ENCODE measurements around the gene TSPAN18. TPM values are rescaled to one million over a fixed set of nuclear protein-coding genes. Genes with fewer than 3 reads are reported as not detected.

The TSPAN18 gene
- total and polyA plus RNA-seq, 2 of the 4 experiments (the other 2 are of a cell fraction), result 0.36 to 1.1 TPM

DNA sequence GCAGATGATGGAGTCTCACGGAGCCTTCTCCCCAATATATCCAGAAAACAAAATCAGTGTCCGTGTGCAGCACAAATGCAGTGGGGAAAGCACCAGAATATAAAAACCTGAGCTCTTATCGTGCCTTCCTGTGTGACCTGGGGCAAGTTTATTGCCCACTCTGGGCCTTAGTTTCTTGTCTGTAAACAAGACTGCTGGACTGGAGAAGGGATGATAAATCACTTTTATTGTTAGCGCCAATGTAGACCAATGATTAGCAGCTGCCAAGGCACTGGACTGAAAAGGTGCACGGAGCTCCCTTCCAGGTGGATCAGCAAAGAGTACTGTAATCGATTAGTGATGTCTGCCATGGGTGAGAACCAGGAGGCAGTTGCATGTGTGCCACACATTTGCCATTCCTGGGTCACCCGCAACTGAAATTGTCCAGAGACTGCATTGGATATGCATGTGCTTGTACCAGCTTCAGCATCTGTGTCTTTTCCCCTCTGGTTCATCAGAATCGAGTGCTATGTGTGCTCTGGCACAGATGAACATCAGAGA lies 89.2 kb downstream of the TSPAN18 start:
- H2BK5ac ChIP-seq (ENCODE audit: low read depth, low read length, poor library complexity, severe bottlenecking), result no peak overlapping the region
- no peaks in the 10 kb centered on the region for H3K79me1 ChIP-seq (ENCODE audit: low read depth in 1 of 2, low read length in 2 of 2)
- H3K9ac ChIP-seq (ENCODE audit: low read depth, low read length), result no peak overlapping the region
- no peak overlapping the region for H3K23ac ChIP-seq (ENCODE audit: low read depth, low read length)
- peaks cover 8% of the 10 kb centered on the region for H3K27me3 ChIP-seq (ENCODE audit: control insufficient read depth, insufficient read depth, low read length)
- H3K18ac ChIP-seq (ENCODE audit: low read depth, low read length), result no peak overlapping the region
- H2AK5ac ChIP-seq (ENCODE audit: low read depth, low read length), result no peak overlapping the region
- H3K36me3 ChIP-seq (ENCODE audit: control insufficient read depth, insufficient read depth, low read length), result no peaks in the 10 kb centered on the region
- H2BK15ac ChIP-seq (ENCODE audit: low read depth, low read length), result no peak overlapping the region
- WGBS, 2 experiments (ENCODE audit: extremely low coverage in 2 of 2, insufficient read length in 1 of 2), result no CpG with 5 or more reads among the region's 8 CpGs
- H4K91ac ChIP-seq (ENCODE audit: insufficient read depth, low read depth, low read length), result no peak overlapping the region
- H4K5ac ChIP-seq (ENCODE audit: low read depth, low read length), result no peak overlapping the region
- no peak for TF ChIP-seq POLR2A (IDR thresholded peaks at IDR 0.05; ENCODE audit: low read depth, low read length)
- TF ChIP-seq CEBPB (IDR thresholded peaks at IDR 0.05; ENCODE audit: low read depth, low read length), result no peak
- TF ChIP-seq CHD1 (IDR thresholded peaks at IDR 0.05; ENCODE audit: low read depth, low read length), result no peak
- no peak for TF ChIP-seq MAZ (IDR thresholded peaks at IDR 0.05; ENCODE audit: borderline replicate concordance, low read depth, low read length)
- TF ChIP-seq, protein P1, sequence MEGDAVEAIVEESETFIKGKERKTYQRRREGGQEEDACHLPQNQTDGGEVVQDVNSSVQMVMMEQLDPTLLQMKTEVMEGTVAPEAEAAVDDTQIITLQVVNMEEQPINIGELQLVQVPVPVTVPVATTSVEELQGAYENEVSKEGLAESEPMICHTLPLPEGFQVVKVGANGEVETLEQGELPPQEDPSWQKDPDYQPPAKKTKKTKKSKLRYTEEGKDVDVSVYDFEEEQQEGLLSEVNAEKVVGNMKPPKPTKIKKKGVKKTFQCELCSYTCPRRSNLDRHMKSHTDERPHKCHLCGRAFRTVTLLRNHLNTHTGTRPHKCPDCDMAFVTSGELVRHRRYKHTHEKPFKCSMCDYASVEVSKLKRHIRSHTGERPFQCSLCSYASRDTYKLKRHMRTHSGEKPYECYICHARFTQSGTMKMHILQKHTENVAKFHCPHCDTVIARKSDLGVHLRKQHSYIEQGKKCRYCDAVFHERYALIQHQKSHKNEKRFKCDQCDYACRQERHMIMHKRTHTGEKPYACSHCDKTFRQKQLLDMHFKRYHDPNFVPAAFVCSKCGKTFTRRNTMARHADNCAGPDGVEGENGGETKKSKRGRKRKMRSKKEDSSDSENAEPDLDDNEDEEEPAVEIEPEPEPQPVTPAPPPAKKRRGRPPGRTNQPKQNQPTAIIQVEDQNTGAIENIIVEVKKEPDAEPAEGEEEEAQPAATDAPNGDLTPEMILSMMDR (conservative IDR thresholded peaks at IDR 0.05; ENCODE audit: low read depth, low read length), result no peak
- TF ChIP-seq BHLHE40 (IDR thresholded peaks at IDR 0.05; ENCODE audit: low read depth, low read length), result no peak
- no peak for TF ChIP-seq NFE2L2 (IDR thresholded peaks at IDR 0.05; ENCODE audit: low read depth, low read length)
- no peak for TF ChIP-seq MXI1 (IDR thresholded peaks at IDR 0.05; ENCODE audit: borderline replicate concordance, low read depth, low read length)
- TF ChIP-seq RAD21 (IDR thresholded peaks at IDR 0.05; ENCODE audit: low read length), result no peak
- TF ChIP-seq, protein P2, sequence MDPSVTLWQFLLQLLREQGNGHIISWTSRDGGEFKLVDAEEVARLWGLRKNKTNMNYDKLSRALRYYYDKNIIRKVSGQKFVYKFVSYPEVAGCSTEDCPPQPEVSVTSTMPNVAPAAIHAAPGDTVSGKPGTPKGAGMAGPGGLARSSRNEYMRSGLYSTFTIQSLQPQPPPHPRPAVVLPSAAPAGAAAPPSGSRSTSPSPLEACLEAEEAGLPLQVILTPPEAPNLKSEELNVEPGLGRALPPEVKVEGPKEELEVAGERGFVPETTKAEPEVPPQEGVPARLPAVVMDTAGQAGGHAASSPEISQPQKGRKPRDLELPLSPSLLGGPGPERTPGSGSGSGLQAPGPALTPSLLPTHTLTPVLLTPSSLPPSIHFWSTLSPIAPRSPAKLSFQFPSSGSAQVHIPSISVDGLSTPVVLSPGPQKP (IDR thresholded peaks at IDR 0.05; ENCODE audit: borderline replicate concordance, low read depth, low read length), result no peak
- TF ChIP-seq, protein P3, sequence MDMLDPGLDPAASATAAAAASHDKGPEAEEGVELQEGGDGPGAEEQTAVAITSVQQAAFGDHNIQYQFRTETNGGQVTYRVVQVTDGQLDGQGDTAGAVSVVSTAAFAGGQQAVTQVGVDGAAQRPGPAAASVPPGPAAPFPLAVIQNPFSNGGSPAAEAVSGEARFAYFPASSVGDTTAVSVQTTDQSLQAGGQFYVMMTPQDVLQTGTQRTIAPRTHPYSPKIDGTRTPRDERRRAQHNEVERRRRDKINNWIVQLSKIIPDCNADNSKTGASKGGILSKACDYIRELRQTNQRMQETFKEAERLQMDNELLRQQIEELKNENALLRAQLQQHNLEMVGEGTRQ (IDR thresholded peaks at IDR 0.05; ENCODE audit: low read depth, low read length), result no peak
- no peak for TF ChIP-seq MAFK (IDR thresholded peaks at IDR 0.05; ENCODE audit: low read depth, low read length)
- TF ChIP-seq RFX5 (IDR thresholded peaks at IDR 0.05; ENCODE audit: low read depth, low read length), result no peak
- no peak for TF ChIP-seq RCOR1 (IDR thresholded peaks at IDR 0.05; ENCODE audit: insufficient replicate concordance, low read length)
- no peak for TF ChIP-seq FOS (IDR thresholded peaks at IDR 0.05; ENCODE audit: low read depth, low read length)
- no peak for TF ChIP-seq SMC3 (IDR thresholded peaks at IDR 0.05; ENCODE audit: low read depth, low read length)
- H3K4ac ChIP-seq (ENCODE audit: low read depth, low read length), result no peak overlapping the region
- no peak overlapping the region for H2AFZ ChIP-seq (replicated peaks; ENCODE audit: low read length, poor library complexity)
- H3K4me3 ChIP-seq (ENCODE audit: insufficient read depth, low read depth, low read length), result no peak overlapping the region
- H3K4me2 ChIP-seq (ENCODE audit: low read depth, low read length), result no peak overlapping the region
- H4K8ac ChIP-seq (ENCODE audit: low read depth in 2 of 2, low read length in 2 of 2), result no peak overlapping the region
- peaks cover 2% of the 10 kb centered on the region; the same call in 1 of the 2 replicates for H3K4me1 ChIP-seq (ENCODE audit: control insufficient read depth, insufficient read depth, low read length)
- no peak for DNase-seq
- H3K14ac ChIP-seq (replicated peaks; ENCODE audit: low read depth, low read length), result no peak overlapping the region
- no peak overlapping the region for H2BK20ac ChIP-seq (ENCODE audit: low read depth, low read length)
- POLR2A ChIA-PET (ENCODE audit: unreplicated experiment), result no interaction called here
- dilution Hi-C loops (cut with HindIII; ENCODE audit: low sequenced_read_pairs, unreplicated experiment), result no loop called here
- intact Hi-C loops (cut with micrococcal nuclease), result no loop called here
- peaks cover 3% of the 10 kb centered on the region; the same call in 1 of the 2 replicates for H3K9me3 ChIP-seq (ENCODE audit: control insufficient read depth, insufficient read depth, low read length)
- H2BK120ac ChIP-seq (ENCODE audit: low read depth, low read length), result no peak overlapping the region
- H3K56ac ChIP-seq (ENCODE audit: extremely low read depth, insufficient read depth, low read length), result no peak overlapping the region
- in situ Hi-C loops (cut with MboI; ENCODE audit: low sequenced_read_pairs), result no loop called here
- CTCF ChIA-PET, result interaction anchor here (1.1 kb wide), 1 partner anchor 12 kb away, joined by 3 read pairs; no protein-coding TSS in a partner anchor
- no peaks in the 10 kb centered on the region for H4K20me1 ChIP-seq (ENCODE audit: insufficient read depth, low read length)
- BruUV-seq (replicated peaks), result no TSS peak
- H2AK9ac ChIP-seq (replicated peaks; ENCODE audit: low read depth, low read length, poor library complexity), result no peak overlapping the region
- ATAC-seq (ENCODE audit: low read depth), result no peak
- H3K27ac ChIP-seq (ENCODE audit: insufficient read depth, low read length), result no peak overlapping the region
- no peaks in the 10 kb centered on the region for H3K9me1 ChIP-seq (ENCODE audit: insufficient read depth, low read length)

Data from IMR-90 (cell line).